Tibial nerve (tissue), 4 donors: ENCODE results near the gene GSTP1.

ENCODE experiments used
- CTCF ChIP-seq, 5 experiments: fragments of 200-600 bp in 3 of 5; fragments of 450-650 bp in 2 of 5; sonication (generic) in 3 of 5; IDR thresholded peaks; one replicate each; pipeline ENCODE4 v1.5.1; 2016 to 2019; ENCODE audit warnings: antibody characterized with exemption in 5 of 5, mild to moderate bottlenecking in 3 of 5, moderate library complexity in 2 of 5
- EP300 ChIP-seq, 2 donors: sonication (generic); formaldehyde crosslinking; IDR thresholded peaks; one replicate each; pipeline ENCODE4 v1.6.1; 2017; ENCODE audit warnings: antibody characterized with exemption in 2 of 2, mild to moderate bottlenecking in 1 of 2

GRCh38 chr11:67542169-67542568, 41.4 kb upstream of the GSTP1 start:
- TF ChIP-seq EP300 (IDR thresholded peaks at IDR 0.05) (no peak), CTCF (IDR thresholded peaks at IDR 0.05) (no peak)
